ENCODE results near the gene UST.

- TF ChIP-seq POLR2AphosphoS5 (IDR thresholded peaks at IDR 0.05; ENCODE audit: low read depth, low read length) (no peak), HDAC2 (IDR thresholded peaks at IDR 0.05; ENCODE audit: borderline replicate concordance in 1 of 2, low read depth in 2 of 2, low read length in 2 of 2) (no peak), CTCF (IDR thresholded peaks at IDR 0.05; ENCODE audit: control extremely low read depth in 1 of 3, insufficient read depth in 1 of 3, low read depth in 1 of 3, low read length in 3 of 3) (no peak), SIN3A (conservative IDR thresholded peaks at IDR 0.05 in 1 of 2, IDR thresholded peaks at IDR 0.05 in 1 of 2; ENCODE audit: low read depth in 1 of 2, low read length in 2 of 2) (no peak), CTBP2 (IDR thresholded peaks at IDR 0.05; ENCODE audit: borderline replicate concordance, insufficient read depth, insufficient read length, low read length) (no peak), ATF3 (IDR thresholded peaks at IDR 0.05; ENCODE audit: insufficient read depth, low read depth, low read length) (no peak), JUND (IDR thresholded peaks at IDR 0.05; ENCODE audit: low read length) (no peak), HDAC6 (IDR thresholded peaks at IDR 0.05; ENCODE audit: low read depth, low read length) (no peak), CHD2 (IDR thresholded peaks at IDR 0.05; ENCODE audit: low read length) (no peak), EP300 (IDR thresholded peaks at IDR 0.05; ENCODE audit: borderline replicate concordance in 1 of 2, low read depth in 2 of 2, low read length in 2 of 2) (no peak)
Observed at GRCh38 chr6:149008741-149009140, 261.9 kb downstream of the UST start.

All from H1 (cell line).